ENCODE data around the gene SSTR5. TPM values are rescaled to one million over a fixed set of nuclear protein-coding genes. Genes with fewer than 3 reads are reported as not detected.

The SSTR5 gene
- total RNA-seq, 1 donor from 2014 or later: not detected

DNA sequence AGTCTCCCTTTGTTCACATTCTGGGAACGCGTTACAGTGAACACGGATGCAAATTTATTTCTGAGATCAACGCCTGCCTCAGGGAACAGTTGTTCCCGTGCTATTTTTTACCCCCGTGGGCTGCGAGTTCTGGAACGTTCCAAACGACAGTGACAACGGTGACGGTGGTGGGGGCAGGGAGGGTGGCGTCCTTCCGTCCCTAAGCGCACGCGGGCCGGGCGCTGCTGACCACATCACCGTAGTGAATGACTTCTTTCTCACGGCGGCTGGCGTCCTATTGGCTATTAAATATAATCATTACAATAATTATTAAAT lies 45.1 kb upstream of the SSTR5 start:
- Histone ChIP-seq H3K27me3 (peaks cover 23% of the 10 kb centered on the region), H3K36me3 (no peaks in the 10 kb centered on the region), H3K27ac (no peak overlapping the region), H3K4me1 (no peaks in the 10 kb centered on the region), H3K4me3 (no peak overlapping the region), H3K9me3 (no peaks in the 10 kb centered on the region)
- intact Hi-C loops (cut with DNase I): no loop called here
- TF ChIP-seq, protein P1, sequence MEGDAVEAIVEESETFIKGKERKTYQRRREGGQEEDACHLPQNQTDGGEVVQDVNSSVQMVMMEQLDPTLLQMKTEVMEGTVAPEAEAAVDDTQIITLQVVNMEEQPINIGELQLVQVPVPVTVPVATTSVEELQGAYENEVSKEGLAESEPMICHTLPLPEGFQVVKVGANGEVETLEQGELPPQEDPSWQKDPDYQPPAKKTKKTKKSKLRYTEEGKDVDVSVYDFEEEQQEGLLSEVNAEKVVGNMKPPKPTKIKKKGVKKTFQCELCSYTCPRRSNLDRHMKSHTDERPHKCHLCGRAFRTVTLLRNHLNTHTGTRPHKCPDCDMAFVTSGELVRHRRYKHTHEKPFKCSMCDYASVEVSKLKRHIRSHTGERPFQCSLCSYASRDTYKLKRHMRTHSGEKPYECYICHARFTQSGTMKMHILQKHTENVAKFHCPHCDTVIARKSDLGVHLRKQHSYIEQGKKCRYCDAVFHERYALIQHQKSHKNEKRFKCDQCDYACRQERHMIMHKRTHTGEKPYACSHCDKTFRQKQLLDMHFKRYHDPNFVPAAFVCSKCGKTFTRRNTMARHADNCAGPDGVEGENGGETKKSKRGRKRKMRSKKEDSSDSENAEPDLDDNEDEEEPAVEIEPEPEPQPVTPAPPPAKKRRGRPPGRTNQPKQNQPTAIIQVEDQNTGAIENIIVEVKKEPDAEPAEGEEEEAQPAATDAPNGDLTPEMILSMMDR (IDR thresholded peaks at IDR 0.05): no peak
- DNase-seq (no peak), ATAC-seq (no peak)

DNA sequence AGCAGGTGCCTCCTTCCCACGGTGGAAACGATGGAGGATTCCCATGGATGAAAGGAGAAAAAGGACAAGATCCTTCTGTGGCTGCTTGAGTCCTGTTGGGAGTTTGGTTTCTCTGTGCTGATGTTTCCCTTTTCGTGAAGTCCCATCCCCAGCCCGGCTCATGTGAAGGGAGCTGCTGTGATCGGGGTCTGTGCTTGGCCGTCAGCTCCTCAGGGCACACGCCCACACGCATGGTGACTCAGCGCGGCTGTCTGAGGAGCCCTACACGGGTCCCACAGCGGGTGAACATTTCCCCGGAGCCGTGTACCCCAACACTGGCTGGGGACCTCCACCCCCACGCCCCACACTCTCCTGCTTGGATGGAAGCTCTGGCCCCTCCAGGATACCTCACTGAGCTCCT lies 44.5 kb upstream of the SSTR5 start:
- no peaks in the 10 kb centered on the region for H3K4me1 ChIP-seq
- no peaks in the 10 kb centered on the region for H3K36me3 ChIP-seq
- DNase-seq (no peak), ATAC-seq (no peak)
- TF ChIP-seq, protein P1 (IDR thresholded peaks at IDR 0.05): no peak
- H3K9me3 ChIP-seq: no peaks in the 10 kb centered on the region
- peaks cover 17% of the 10 kb centered on the region for H3K27me3 ChIP-seq
- H3K27ac ChIP-seq: no peak overlapping the region
- intact Hi-C loops (cut with DNase I): no loop called here
- no peak overlapping the region for H3K4me3 ChIP-seq

DNA sequence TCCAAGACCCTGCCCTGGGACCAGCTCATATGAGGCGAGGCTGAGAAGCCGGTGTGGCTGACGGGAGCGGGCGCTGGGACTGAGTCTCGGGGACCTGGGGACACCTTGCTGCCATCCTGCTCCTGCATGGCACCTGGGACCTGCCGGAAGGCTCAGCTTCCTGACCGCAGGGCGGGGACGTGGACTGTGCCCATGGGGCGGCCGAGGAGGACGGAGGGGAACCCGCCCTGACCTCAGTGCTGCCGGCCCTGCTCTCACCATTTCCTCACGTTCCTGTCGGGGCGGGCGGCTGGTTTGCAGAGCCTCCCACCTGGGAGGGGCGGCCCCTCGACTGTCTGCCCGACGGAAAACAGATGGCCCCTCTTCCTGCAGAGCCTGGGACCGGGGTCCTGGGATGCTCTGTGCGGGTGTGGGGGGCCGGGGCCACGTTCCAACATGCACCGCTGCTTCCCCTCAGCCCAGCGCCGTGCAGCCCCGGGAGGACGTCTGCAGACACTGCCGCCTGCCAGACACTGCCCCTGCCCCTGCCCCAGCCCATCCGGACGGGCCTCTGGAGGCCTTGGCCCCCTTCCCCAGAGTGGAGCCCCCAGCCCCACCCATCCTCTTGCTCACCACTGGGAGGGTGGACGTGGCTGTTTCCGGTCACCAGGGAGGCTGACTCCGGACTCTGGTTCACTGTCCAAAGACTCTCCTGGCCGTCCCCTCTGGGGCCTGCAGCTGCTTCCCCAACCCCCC lies 43.9 kb upstream of the SSTR5 start:
- Histone ChIP-seq H3K4me3 (no peak overlapping the region), H3K27ac (no peak overlapping the region), H3K36me3 (no peaks in the 10 kb centered on the region), H3K4me1 (no peaks in the 10 kb centered on the region), H3K9me3 (no peaks in the 10 kb centered on the region), H3K27me3 (peaks cover 12% of the 10 kb centered on the region)
- intact Hi-C loops (cut with DNase I): no loop called here
- TF ChIP-seq, protein P1 (IDR thresholded peaks at IDR 0.05): no peak
- DNase-seq (no peak), ATAC-seq (no peak)

DNA sequence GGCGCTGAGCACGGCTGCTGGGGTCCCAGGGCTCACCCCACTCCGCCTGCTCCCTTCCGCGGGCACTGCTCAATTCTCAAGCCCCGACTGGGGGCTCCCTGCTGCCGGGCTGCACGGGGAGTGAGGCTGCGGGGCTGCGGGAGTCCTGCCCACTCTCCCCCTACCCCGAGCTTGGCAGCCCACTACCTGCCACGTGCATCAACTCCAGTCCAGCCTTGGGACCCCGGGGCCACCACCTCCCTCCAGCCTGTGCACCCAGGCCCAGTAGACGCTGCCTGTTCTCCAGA lies 43.3 kb upstream of the SSTR5 start:
- H3K4me3 ChIP-seq: no peak overlapping the region
- no peak for ATAC-seq
- H3K9me3 ChIP-seq: no peaks in the 10 kb centered on the region
- H3K27ac ChIP-seq: no peak overlapping the region
- intact Hi-C loops (cut with DNase I): no loop called here
- TF ChIP-seq, protein P1 (IDR thresholded peaks at IDR 0.05): no peak
- no peaks in the 10 kb centered on the region for H3K4me1 ChIP-seq
- H3K27me3 ChIP-seq: peaks cover 11% of the 10 kb centered on the region
- no peaks in the 10 kb centered on the region for H3K36me3 ChIP-seq
- DNase-seq: no peak

DNA sequence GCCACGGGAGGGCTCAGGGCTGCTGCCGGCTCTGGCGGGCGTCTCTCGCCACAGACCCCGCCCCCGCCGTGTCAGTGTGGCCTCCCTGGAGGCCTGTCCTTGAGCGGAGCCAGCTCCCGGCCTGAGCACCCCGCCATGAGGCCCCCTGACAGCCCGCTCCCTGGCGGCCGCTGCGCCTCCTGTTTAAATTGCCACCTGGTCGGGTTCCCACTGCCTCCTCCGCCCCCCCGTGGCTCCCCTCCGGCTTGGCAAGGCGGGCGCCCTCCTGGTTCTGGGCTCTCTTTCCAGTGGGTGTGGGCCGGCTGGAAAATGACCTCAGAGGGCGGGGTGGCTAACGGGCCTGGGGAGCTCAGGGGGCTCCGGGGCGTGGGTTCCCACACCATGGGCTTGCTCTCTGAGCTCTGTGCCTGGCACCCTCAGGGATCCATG lies 42.1 kb upstream of the SSTR5 start:
- Histone ChIP-seq H3K36me3 (no peaks in the 10 kb centered on the region), H3K4me3 (no peak overlapping the region), H3K27ac (no peak overlapping the region), H3K4me1 (no peaks in the 10 kb centered on the region), H3K9me3 (no peaks in the 10 kb centered on the region), H3K27me3 (peaks cover 11% of the 10 kb centered on the region)
- no peak for ATAC-seq
- no peak for DNase-seq
- TF ChIP-seq, protein P1 (IDR thresholded peaks at IDR 0.05): no peak
- intact Hi-C loops (cut with DNase I): no loop called here

DNA sequence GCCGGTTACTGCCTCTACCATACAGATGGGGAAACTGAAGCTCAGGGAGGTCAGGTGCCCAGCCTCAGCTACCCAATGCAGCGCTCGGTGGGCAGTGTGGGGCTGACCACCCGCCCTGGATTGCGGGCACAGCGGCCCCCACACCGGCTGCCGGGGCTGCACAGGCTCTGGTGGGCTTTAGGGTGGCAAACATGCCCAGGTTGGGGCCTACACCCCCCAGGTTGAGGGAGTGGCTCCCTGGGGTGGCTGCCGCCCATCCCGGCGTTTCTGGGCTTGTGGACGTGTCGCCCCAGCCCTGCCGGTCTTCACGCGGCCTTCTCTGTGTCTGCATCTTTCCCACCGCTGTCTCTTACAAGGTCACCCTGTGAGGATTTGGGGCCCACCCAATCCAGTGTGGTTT lies 40.9 kb upstream of the SSTR5 start:
- TF ChIP-seq, protein P1 (IDR thresholded peaks at IDR 0.05): no peak
- DNase-seq (no peak), ATAC-seq (no peak)
- Histone ChIP-seq H3K4me3 (no peak overlapping the region), H3K27ac (no peak overlapping the region), H3K36me3 (no peaks in the 10 kb centered on the region), H3K9me3 (no peaks in the 10 kb centered on the region), H3K27me3 (peaks cover 20% of the 10 kb centered on the region), H3K4me1 (no peaks in the 10 kb centered on the region)
- intact Hi-C loops (cut with DNase I): no loop called here
